Small intestine (tissue), 7 donors: ENCODE results near the gene TYSND1. TPM values are rescaled to one million over a fixed set of nuclear protein-coding genes. Genes with fewer than 3 reads are reported as not detected.
A peak's percentile ranks its signal among the peaks of the same experiment; 100 is the strongest.
"Not testable (repeated sequence)": the region's sequence is repeated elsewhere in the genome, so short reads cannot be mapped to it uniquely, and the experiment has no call there.

ENCODE experiments used
- DNase-seq, 2 donors: peaks; one replicate each; pipeline versions ENCODE4 v3.0.0 to v3.0.0-alpha.2; 2013
- FAIRE-seq: peaks from 2 replicates; lab custom pipeline; 2012; peaks lifted over from hg19 to GRCh38; lab: Jason Lieb, UNC
- H3K27ac ChIP-seq, 3 donors: one replicate each; pipeline ENCODE4 v1.5.1; 2013; ENCODE audit warnings: low read length in 2 of 3, mild to moderate bottlenecking in 2 of 3, control low read depth in 1 of 3, inconsistent platforms in 1 of 3, low read depth in 1 of 3, moderate library complexity in 1 of 3
- H3K27me3 ChIP-seq, 3 donors: one replicate each; pipeline ENCODE4 v1.6.1; 2013; ENCODE audit warnings: low read length in 3 of 3, inconsistent platforms in 1 of 3; ENCODE audit not compliant: control insufficient read depth in 3 of 3, insufficient read depth in 3 of 3
- H3K36me3 ChIP-seq, 3 donors: one replicate each; pipeline ENCODE4 v1.6.1; 2013; ENCODE audit warnings: low read length in 3 of 3, inconsistent platforms in 1 of 3, low read depth in 1 of 3, mild to moderate bottlenecking in 1 of 3, moderate library complexity in 1 of 3; ENCODE audit not compliant: control insufficient read depth in 3 of 3, insufficient read depth in 2 of 3
- H3K4me1 ChIP-seq, 3 donors: one replicate each; pipeline ENCODE4 v1.6.1; 2013; ENCODE audit warnings: low read length in 2 of 3, inconsistent platforms in 1 of 3, low read depth in 1 of 3, mild to moderate bottlenecking in 1 of 3, moderate library complexity in 1 of 3; ENCODE audit not compliant: control insufficient read depth in 3 of 3, insufficient read depth in 2 of 3
- H3K4me3 ChIP-seq, 3 donors: one replicate each; pipeline ENCODE4 v1.5.1; 2013; ENCODE audit warnings: low read length in 3 of 3, control low read depth in 1 of 3, inconsistent platforms in 1 of 3, low read depth in 1 of 3, mild to moderate bottlenecking in 1 of 3, moderate library complexity in 1 of 3
- H3K9me3 ChIP-seq, 2 donors: one replicate each; pipeline ENCODE4 v1.6.1; 2013; ENCODE audit warnings: low read depth in 1 of 2, low read length in 1 of 2; ENCODE audit not compliant: control insufficient read depth in 2 of 2, insufficient read depth in 1 of 2
- WGBS, 3 donors: extraction: QIAGEN DNeasy Blood & Tissue Kit; methylation state at CpG; one replicate each; pipeline ENCODE4 v1.1.7; 2013; 5-methylcytosine and 5-hydroxymethylcytosine counted together
- polyA plus RNA-seq, 4 donors: library from polyadenylated mRNA; stranded (reverse) in 3 of 4; unstranded in 1 of 4; fragments of 200-250 nt in 3 of 4; fragments of 120-200 nt in 1 of 4; gene quantifications; one replicate each; pipeline versions ENCODE4 v1.2.1 to v1.2.3, GENCODE V29; 2013
- donor health status: healthy with polysubstance abuse.
- donor health status: control.
- donor health status: control.
- donor health status: Bipolar disorder and iron deficiency.
- donor health status: healthy.

The TYSND1 gene
- polyA plus RNA-seq, 4 donors = 10.5 to 17.9 (median 12.5) TPM

- 88 to 94% (median 91%) methylated on average over 8 of the region's 8 CpGs for WGBS, 3 donors
- H3K9me3 ChIP-seq = no peaks in the 10 kb centered on the region
- peaks cover 0 to 5% (median 3%) of the 10 kb centered on the region in 3 donors for H3K4me1 ChIP-seq
- H3K4me3 ChIP-seq = no peak overlapping the region
- H3K36me3 ChIP-seq = no peaks in the 10 kb centered on the region
- no peak for DNase-seq
- H3K27me3 ChIP-seq = no peaks in the 10 kb centered on the region
- FAIRE-seq = no peak
- peak overlapping the region in 1 of 3 donors; percentile 40 for H3K27ac ChIP-seq
Observed at GRCh38 chr10:70190102-70190501, 43.6 kb upstream of the TYSND1 start.

GRCh38 chr10:70188768-70189167 is 42.3 kb upstream of the TYSND1 start:
- no peak overlapping the region for H3K4me3 ChIP-seq
- WGBS, 3 donors = 75 to 94% (median 76%) methylated on average over 1 of the region's 1 CpG
- DNase-seq (no peak), FAIRE-seq (no peak)
- H3K36me3 ChIP-seq = no peaks in the 10 kb centered on the region
- no peaks in the 10 kb centered on the region for H3K9me3 ChIP-seq
- H3K27me3 ChIP-seq = no peaks in the 10 kb centered on the region
- H3K4me1 ChIP-seq = peaks cover 0 to 5% (median 3%) of the 10 kb centered on the region in 3 donors
- no peak overlapping the region for H3K27ac ChIP-seq

GRCh38 chr10:70186571-70186970 is 40.1 kb upstream of the TYSND1 start:
- FAIRE-seq = no peak
- no peak for DNase-seq
- Histone ChIP-seq H3K36me3 (no peaks in the 10 kb centered on the region), H3K4me3 (no peak overlapping the region), H3K4me1 (no peaks in the 10 kb centered on the region), H3K27me3 (peaks cover 0 to 3% (median 2%) of the 10 kb centered on the region in 3 donors), H3K9me3 (no peaks in the 10 kb centered on the region), H3K27ac (no peak overlapping the region)
- 62 to 76% (median 72%) methylated on average over 3 of the region's 3 CpGs for WGBS, 3 donors

GRCh38 chr10:70186090-70186489 is 39.6 kb upstream of the TYSND1 start:
- 12 to 61% (median 28%) methylated on average over 5 of the region's 5 CpGs for WGBS, 3 donors
- DNase-seq (peak in 1 of 2 donors; percentile 16), FAIRE-seq (no peak)
- Histone ChIP-seq H3K36me3 (no peaks in the 10 kb centered on the region), H3K4me1 (no peaks in the 10 kb centered on the region), H3K9me3 (no peaks in the 10 kb centered on the region), H3K27ac (no peak overlapping the region), H3K27me3 (peaks cover 0 to 3% (median 2%) of the 10 kb centered on the region in 3 donors), H3K4me3 (no peak overlapping the region)

- FAIRE-seq = no peak
- 81 to 89% (median 88%) methylated on average over 2 of the region's 2 CpGs for WGBS, 3 donors
Observed at GRCh38 chr10:70183304-70183703, 36.8 kb upstream of the TYSND1 start.

GRCh38 chr10:70179209-70179608 is 32.7 kb upstream of the TYSND1 start:
- H3K36me3 ChIP-seq, DNase-seq, H3K4me1 ChIP-seq, H3K4me3 ChIP-seq, H3K27me3 ChIP-seq, H3K27ac ChIP-seq, FAIRE-seq, H3K9me3 ChIP-seq: not testable (repeated sequence)
- WGBS, 3 donors = 93 to 95% (median 94%) methylated on average over 8 of the region's 8 CpGs

More at GRCh38 chr10:70183304-70183703, 36.8 kb upstream of the TYSND1 start:
- no peak overlapping the region for H3K27ac ChIP-seq
- H3K4me1 ChIP-seq = no peaks in the 10 kb centered on the region
- no peaks in the 10 kb centered on the region for H3K36me3 ChIP-seq
- H3K4me3 ChIP-seq = no peak overlapping the region
- DNase-seq = no peak
- H3K9me3 ChIP-seq = peaks cover 0 to 9% of the 10 kb centered on the region in 2 donors
- H3K27me3 ChIP-seq = peaks cover 0 to 3% (median 2%) of the 10 kb centered on the region in 3 donors

GRCh38 chr10:70178139-70178725 is 31.7 kb upstream of the TYSND1 start:
- 84 to 85% (median 85%) methylated on average over 4 of the region's 4 CpGs for WGBS, 3 donors
- Histone ChIP-seq H3K4me3 (no peak overlapping the region), H3K9me3 (peaks cover 0 to 9% of the 10 kb centered on the region in 2 donors), H3K4me1 (no peaks in the 10 kb centered on the region), H3K27ac (no peak overlapping the region), H3K36me3 (no peaks in the 10 kb centered on the region), H3K27me3 (peaks cover 0 to 3% (median 2%) of the 10 kb centered on the region in 3 donors)
- FAIRE-seq (no peak), DNase-seq (no peak)

GRCh38 chr10:70176441-70176840 is 29.9 kb upstream of the TYSND1 start:
- Histone ChIP-seq H3K4me1 (no peaks in the 10 kb centered on the region), H3K4me3 (no peak overlapping the region), H3K9me3 (peaks cover 0 to 9% of the 10 kb centered on the region in 2 donors), H3K27ac (no peak overlapping the region), H3K27me3 (no peaks in the 10 kb centered on the region), H3K36me3 (no peaks in the 10 kb centered on the region)
- FAIRE-seq (no peak), DNase-seq (no peak)
- 76 to 81% (median 76%) methylated on average over 6 of the region's 6 CpGs for WGBS, 3 donors

- no peaks in the 10 kb centered on the region for H3K27me3 ChIP-seq
- peaks cover 0 to 7% of the 10 kb centered on the region in 2 donors for H3K9me3 ChIP-seq
- H3K4me1 ChIP-seq = peaks cover 0 to 2% (median 2%) of the 10 kb centered on the region in 3 donors
- WGBS, 3 donors = 91 to 93% (median 91%) methylated on average over 3 of the region's 3 CpGs
- no peaks in the 10 kb centered on the region for H3K36me3 ChIP-seq
- H3K4me3 ChIP-seq = no peak overlapping the region
- FAIRE-seq = no peak
- no peak for DNase-seq
- H3K27ac ChIP-seq = no peak overlapping the region
Observed at GRCh38 chr10:70175516-70175915, 29.0 kb upstream of the TYSND1 start.
